Measurements from ENCODE around the gene ARHGEF25. TPM values are rescaled to one million over a fixed set of nuclear protein-coding genes. Genes with fewer than 3 reads are reported as not detected.

Gene ARHGEF25
- total and polyA plus RNA-seq, 2 of the 13 experiments (the other 11 are each of a cell fraction or from before 2014, with no cell fraction given), result 11.5 to 12.5 TPM

DNA sequence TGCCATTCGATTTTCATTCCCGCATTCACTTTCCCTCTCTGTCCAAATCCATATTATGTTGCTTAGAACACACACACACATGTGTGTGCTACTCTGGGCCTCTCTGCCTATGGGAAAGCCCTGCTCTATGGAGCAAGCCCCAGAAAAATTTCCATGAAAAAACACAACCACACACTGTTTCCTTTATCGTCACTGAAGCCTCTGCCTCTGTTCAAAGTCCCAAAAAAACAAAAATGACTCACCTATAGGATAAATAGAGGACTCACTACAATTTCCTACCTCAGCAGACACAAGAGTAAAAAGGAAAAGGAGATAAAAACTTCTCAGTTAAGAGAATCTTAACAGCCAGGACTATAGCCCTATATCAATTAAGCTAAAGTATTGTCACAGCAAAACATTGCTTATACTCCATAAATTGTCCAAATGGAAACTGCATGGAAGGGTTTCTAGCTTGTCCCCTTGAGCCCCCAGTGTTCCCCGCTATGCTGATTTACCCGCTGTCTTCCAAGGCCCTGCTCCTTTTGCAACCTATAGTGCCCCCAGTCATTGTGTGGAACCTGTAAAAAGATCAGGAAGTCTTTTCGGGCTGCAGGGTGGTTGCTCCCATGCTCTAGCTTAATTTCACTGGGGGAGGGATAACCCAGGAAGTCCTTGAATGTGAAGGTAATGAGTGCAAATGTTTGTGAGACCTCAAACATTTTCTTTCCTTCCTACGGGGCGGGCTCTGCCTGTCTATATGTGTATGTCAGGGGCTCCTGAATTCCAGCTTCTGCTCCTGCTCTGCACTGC lies 31.4 kb upstream of the ARHGEF25 start (continued):
- TF ChIP-seq, protein P1, sequence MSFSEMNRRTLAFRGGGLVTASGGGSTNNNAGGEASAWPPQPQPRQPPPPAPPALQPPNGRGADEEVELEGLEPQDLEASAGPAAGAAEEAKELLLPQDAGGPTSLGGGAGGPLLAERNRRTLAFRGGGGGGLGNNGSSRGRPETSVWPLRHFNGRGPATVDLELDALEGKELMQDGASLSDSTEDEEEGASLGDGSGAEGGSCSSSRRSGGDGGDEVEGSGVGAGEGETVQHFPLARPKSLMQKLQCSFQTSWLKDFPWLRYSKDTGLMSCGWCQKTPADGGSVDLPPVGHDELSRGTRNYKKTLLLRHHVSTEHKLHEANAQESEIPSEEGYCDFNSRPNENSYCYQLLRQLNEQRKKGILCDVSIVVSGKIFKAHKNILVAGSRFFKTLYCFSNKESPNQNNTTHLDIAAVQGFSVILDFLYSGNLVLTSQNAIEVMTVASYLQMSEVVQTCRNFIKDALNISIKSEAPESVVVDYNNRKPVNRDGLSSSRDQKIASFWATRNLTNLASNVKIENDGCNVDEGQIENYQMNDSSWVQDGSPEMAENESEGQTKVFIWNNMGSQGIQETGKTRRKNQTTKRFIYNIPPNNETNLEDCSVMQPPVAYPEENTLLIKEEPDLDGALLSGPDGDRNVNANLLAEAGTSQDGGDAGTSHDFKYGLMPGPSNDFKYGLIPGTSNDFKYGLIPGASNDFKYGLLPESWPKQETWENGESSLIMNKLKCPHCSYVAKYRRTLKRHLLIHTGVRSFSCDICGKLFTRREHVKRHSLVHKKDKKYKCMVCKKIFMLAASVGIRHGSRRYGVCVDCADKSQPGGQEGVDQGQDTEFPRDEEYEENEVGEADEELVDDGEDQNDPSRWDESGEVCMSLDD (CRISPR knock-in tag; IDR thresholded peaks at IDR 0.05; ENCODE audit: borderline replicate concordance), result peak; percentile 36; the same call in 1 of the 2 replicates
- TF ChIP-seq IRF2 (CRISPR knock-in tag; IDR thresholded peaks at IDR 0.05) (peak; percentile 46; the same call in 1 of the 2 replicates), ZNF792 (CRISPR knock-in tag; IDR thresholded peaks at IDR 0.05) (peak; percentile 8; the same call in 1 of the 2 replicates), CCAR2 (optimal IDR thresholded peaks at IDR 0.05; ENCODE audit: low read depth, low read length) (no peak), ASH2L (IDR thresholded peaks at IDR 0.05; ENCODE audit: insufficient read length, low read depth, low read length) (peak; percentile 97), POLR2G (IDR thresholded peaks at IDR 0.05; ENCODE audit: low read depth, low read length) (peak; percentile 71), CBFB (CRISPR knock-in tag; IDR thresholded peaks at IDR 0.05) (no peak), ZNF136 (CRISPR knock-in tag; IDR thresholded peaks at IDR 0.05; ENCODE audit: low read depth) (peak; percentile 38; the same call in 1 of the 2 replicates), EP300 (IDR thresholded peaks at IDR 0.05; ENCODE audit: low read depth in 2 of 2, low read length in 2 of 2) (peak in 1 of 2 experiments; percentile 75; a peak in 2 of 4 replicates), EP300 (CRISPR knock-in tag; IDR thresholded peaks at IDR 0.05; ENCODE audit: borderline replicate concordance) (no peak), ZBTB7B (CRISPR knock-in tag; IDR thresholded peaks at IDR 0.05) (peak; percentile 44; the same call in 1 of the 2 replicates), JUNB (CRISPR knock-in tag; IDR thresholded peaks at IDR 0.05; ENCODE audit: borderline replicate concordance) (peak; percentile 92), ZBTB21 (CRISPR knock-in tag; IDR thresholded peaks at IDR 0.05) (no peak; the same call in 1 of the 2 replicates), ZNF350 (CRISPR knock-in tag; IDR thresholded peaks at IDR 0.05; ENCODE audit: borderline replicate concordance, low read depth) (no peak), ZNF510 (CRISPR knock-in tag; IDR thresholded peaks at IDR 0.05; ENCODE audit: low read depth) (0 out of 2 replicates have a peak, but pooled peaks have one; percentile 11)
- TF ChIP-seq, protein P2, sequence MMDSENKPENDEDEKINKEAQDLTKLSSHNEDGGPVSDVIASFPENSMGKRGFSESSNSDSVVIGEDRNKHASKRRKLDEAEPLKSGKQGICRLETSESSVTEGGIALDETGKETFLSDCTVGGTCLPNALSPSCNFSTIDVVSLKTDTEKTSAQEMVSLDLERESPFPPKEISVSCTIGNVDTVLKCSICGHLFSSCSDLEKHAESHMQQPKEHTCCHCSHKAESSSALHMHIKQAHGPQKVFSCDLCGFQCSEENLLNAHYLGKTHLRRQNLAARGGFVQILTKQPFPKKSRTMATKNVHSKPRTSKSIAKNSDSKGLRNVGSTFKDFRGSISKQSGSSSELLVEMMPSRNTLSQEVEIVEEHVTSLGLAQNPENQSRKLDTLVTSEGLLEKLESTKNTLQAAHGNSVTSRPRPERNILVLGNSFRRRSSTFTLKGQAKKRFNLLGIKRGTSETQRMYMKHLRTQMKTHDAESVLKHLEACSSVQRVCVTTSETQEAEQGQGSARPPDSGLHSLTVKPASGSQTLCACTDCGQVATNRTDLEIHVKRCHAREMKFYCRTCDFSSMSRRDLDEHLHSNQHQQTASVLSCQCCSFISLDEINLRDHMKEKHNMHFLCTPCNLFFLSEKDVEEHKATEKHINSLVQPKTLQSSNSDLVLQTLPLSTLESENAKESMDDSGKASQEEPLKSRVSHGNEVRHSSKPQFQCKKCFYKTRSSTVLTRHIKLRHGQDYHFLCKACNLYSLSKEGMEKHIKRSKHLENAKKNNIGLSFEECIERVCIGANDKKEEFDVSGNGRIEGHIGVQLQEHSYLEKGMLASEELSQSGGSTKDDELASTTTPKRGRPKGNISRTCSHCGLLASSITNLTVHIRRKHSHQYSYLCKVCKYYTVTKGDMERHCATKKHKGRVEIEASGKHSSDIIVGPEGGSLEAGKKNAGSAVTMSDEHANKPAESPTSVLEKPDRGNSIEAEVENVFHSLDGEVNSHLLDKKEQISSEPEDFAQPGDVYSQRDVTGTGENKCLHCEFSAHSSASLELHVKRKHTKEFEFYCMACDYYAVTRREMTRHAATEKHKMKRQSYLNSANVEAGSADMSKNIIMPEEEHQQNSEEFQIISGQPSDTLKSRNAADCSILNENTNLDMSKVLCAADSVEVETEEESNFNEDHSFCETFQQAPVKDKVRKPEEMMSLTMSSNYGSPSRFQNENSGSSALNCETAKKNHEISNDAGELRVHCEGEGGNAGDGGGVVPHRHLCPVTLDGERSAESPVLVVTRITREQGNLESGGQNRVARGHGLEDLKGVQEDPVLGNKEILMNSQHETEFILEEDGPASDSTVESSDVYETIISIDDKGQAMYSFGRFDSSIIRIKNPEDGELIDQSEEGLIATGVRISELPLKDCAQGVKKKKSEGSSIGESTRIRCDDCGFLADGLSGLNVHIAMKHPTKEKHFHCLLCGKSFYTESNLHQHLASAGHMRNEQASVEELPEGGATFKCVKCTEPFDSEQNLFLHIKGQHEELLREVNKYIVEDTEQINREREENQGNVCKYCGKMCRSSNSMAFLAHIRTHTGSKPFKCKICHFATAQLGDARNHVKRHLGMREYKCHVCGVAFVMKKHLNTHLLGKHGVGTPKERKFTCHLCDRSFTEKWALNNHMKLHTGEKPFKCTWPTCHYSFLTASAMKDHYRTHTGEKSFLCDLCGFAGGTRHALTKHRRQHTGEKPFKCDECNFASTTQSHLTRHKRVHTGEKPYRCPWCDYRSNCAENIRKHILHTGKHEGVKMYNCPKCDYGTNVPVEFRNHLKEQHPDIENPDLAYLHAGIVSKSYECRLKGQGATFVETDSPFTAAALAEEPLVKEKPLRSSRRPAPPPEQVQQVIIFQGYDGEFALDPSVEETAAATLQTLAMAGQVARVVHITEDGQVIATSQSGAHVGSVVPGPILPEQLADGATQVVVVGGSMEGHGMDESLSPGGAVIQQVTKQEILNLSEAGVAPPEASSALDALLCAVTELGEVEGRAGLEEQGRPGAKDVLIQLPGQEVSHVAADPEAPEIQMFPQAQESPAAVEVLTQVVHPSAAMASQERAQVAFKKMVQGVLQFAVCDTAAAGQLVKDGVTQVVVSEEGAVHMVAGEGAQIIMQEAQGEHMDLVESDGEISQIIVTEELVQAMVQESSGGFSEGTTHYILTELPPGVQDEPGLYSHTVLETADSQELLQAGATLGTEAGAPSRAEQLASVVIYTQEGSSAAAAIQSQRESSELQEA (CRISPR knock-in tag; IDR thresholded peaks at IDR 0.05; ENCODE audit: not compliant biosample characterization), result no peak
